ENCODE results near the gene TMEM51.

Gene TMEM51

GRCh38 chr1:15255582-15256149 lies 102.1 kb downstream of the TMEM51 start:
- no peak for DNase-seq

GRCh38 chr1:15256584-15256983 lies 103.0 kb downstream of the TMEM51 start:
- DNase-seq: no peak

- DNase-seq: no peak
These were observed 103.8 kb downstream of the TMEM51 start for GRCh38 chr1:15257309-15257708.

GRCh38 chr1:15258833-15259621 lies 105.5 kb downstream of the TMEM51 start:
- DNase-seq: no peak

GRCh38 chr1:15259622-15260007 lies 106.1 kb downstream of the TMEM51 start:
- no peak for DNase-seq

- no peak for DNase-seq
These were observed 107.0 kb downstream of the TMEM51 start for GRCh38 chr1:15260418-15261154.

GRCh38 chr1:15261155-15262002 lies 107.8 kb downstream of the TMEM51 start:
- no peak for DNase-seq

- DNase-seq: no peak
These were observed 108.4 kb downstream of the TMEM51 start for GRCh38 chr1:15262003-15262377.

GRCh38 chr1:15262706-15263105 lies 109.2 kb downstream of the TMEM51 start:
- no peak for DNase-seq

GRCh38 chr1:15264769-15265168 lies 111.2 kb downstream of the TMEM51 start:
- no peak for DNase-seq
